Measurements from ENCODE around the gene ATP8B4.

- TF ChIP-seq EZH2 (IDR thresholded peaks at IDR 0.05) = no peak
- no peak for TF ChIP-seq POLR2AphosphoS5 (IDR thresholded peaks at IDR 0.05; ENCODE audit: borderline replicate concordance, low read depth, low read length)
- TF ChIP-seq FOXP2 (optimal IDR thresholded peaks at IDR 0.05; ENCODE audit: control extremely low read depth, extremely low read length, insufficient read depth) = no peak
These were observed 274.6 kb downstream of the ATP8B4 start for GRCh38 chr15:49844390-49844789.
